CD14-positive monocyte (primary cell): ENCODE data around the gene NXNL1. TPM values are rescaled to one million over a fixed set of nuclear protein-coding genes. Genes with fewer than 3 reads are reported as not detected.

Experiments
- DNase-seq, 3 donors: peaks; one replicate each; pipeline ENCODE4 v3.0.0-alpha.2; 2011 to 2022
- H2AFZ ChIP-seq: 2 replicates; pipeline ENCODE4 v1.6.0; 2012; ENCODE audit warnings: mild to moderate bottlenecking, low read depth, low read length, inconsistent platforms; ENCODE audit not compliant: insufficient read depth, poor library complexity, severe bottlenecking
- H3K27ac ChIP-seq, 2 donors: 1 replicate in 1 of 2; 2 replicates in 1 of 2; pipeline ENCODE4 v1.5.1; 2012 to 2013; ENCODE audit warnings: low read length in 2 of 2, control low read depth in 1 of 2, inconsistent platforms in 1 of 2, low read depth in 1 of 2, mild to moderate bottlenecking in 1 of 2
- H3K27me3 ChIP-seq, 2 donors: one replicate each; pipeline versions ENCODE4 v1.6.0 to v1.6.1; 2011 to 2013; ENCODE audit warnings: low read length in 2 of 2; ENCODE audit not compliant: control insufficient read depth in 2 of 2, insufficient read depth in 2 of 2
- H3K36me3 ChIP-seq, 2 donors: replicated peaks in 1 of 2; 1 replicate in 1 of 2; 2 replicates in 1 of 2; pipeline versions ENCODE4 v1.5.1 to v1.6.1; 2012 to 2013; ENCODE audit warnings: low read length in 2 of 2, control low read depth in 1 of 2, inconsistent platforms in 1 of 2, mild to moderate bottlenecking in 1 of 2; ENCODE audit not compliant: insufficient read depth in 2 of 2, control insufficient read depth in 1 of 2
- H3K4me1 ChIP-seq, 2 donors: 1 replicate in 1 of 2; 2 replicates in 1 of 2; pipeline versions ENCODE4 v1.5.1 to v1.6.1; 2012 to 2013; ENCODE audit warnings: low read length in 2 of 2, control low read depth in 1 of 2, inconsistent platforms in 1 of 2, mild to moderate bottlenecking in 1 of 2, moderate library complexity in 1 of 2; ENCODE audit not compliant: insufficient read depth in 2 of 2, control insufficient read depth in 1 of 2
- H3K4me2 ChIP-seq: replicated peaks from 2 replicates; pipeline ENCODE3; 2012; ENCODE audit warnings: low read length, moderate library complexity, mild to moderate bottlenecking; ENCODE audit not compliant: poor library complexity, severe bottlenecking; ENCODE audit errors: extremely low read depth
- H3K4me3 ChIP-seq, 3 experiments: fragments of 200-600 bp in 1 of 3; sonication (generic) in 1 of 3; replicated peaks in 1 of 3; 1 replicate in 2 of 3; 2 replicates in 1 of 3; pipeline ENCODE4 v1.5.1; 2011 to 2013; ENCODE audit warnings: low read length in 3 of 3, mild to moderate bottlenecking in 3 of 3, control low read depth in 2 of 3, low read depth in 2 of 3, inconsistent platforms in 1 of 3, moderate library complexity in 1 of 3
- H3K79me2 ChIP-seq: 2 replicates; pipeline ENCODE4 v1.6.0; 2012; ENCODE audit warnings: mild to moderate bottlenecking, control low read depth, inconsistent platforms, low read length, moderate library complexity; ENCODE audit not compliant: insufficient read depth
- H3K9ac ChIP-seq: 2 replicates; pipeline ENCODE4 v1.6.0; 2017; ENCODE audit warnings: low read length, mild to moderate bottlenecking; ENCODE audit not compliant: insufficient read depth, poor library complexity, severe bottlenecking
- H3K9me3 ChIP-seq, 2 donors: replicated peaks in 1 of 2; 1 replicate in 1 of 2; 2 replicates in 1 of 2; pipeline versions ENCODE4 v1.5.1 to v1.6.1; 2012 to 2013; ENCODE audit warnings: low read length in 2 of 2, control low read depth in 1 of 2; ENCODE audit not compliant: control insufficient read depth in 1 of 2, insufficient read depth in 1 of 2
- H4K20me1 ChIP-seq: 2 replicates; pipeline ENCODE4 v1.6.0; 2012; ENCODE audit warnings: mild to moderate bottlenecking, low read length, control low read depth, moderate library complexity; ENCODE audit not compliant: insufficient read depth
- H3K27ac Mint-ChIP-seq, 7 donors: one replicate each; pipeline ENCODE4 v1.8.0; 2020; ENCODE audit warnings: mild to moderate bottlenecking in 7 of 7, mixed read lengths in 7 of 7, moderate library complexity in 6 of 7, inconsistent platforms in 2 of 7
- H3K27me3 Mint-ChIP-seq, 3 donors: one replicate each; pipeline ENCODE4 v1.8.0; 2021 to 2022; ENCODE audit warnings: low read depth in 3 of 3, mild to moderate bottlenecking in 3 of 3, mixed read lengths in 3 of 3, moderate library complexity in 3 of 3, inconsistent platforms in 1 of 3
- H3K36me3 Mint-ChIP-seq, 2 donors: one replicate each; pipeline ENCODE4 v1.8.0; 2020; ENCODE audit warnings: mixed read lengths in 2 of 2, inconsistent platforms in 1 of 2, mild to moderate bottlenecking in 1 of 2
- H3K4me1 Mint-ChIP-seq: one replicate; pipeline ENCODE4 v1.8.0; 2020; ENCODE audit warnings: mild to moderate bottlenecking, mixed read lengths
- H3K4me3 Mint-ChIP-seq, 2 donors: one replicate each; pipeline ENCODE4 v1.8.0; 2020; ENCODE audit warnings: mild to moderate bottlenecking in 2 of 2, mixed read lengths in 2 of 2, moderate library complexity in 1 of 2
- H3K9me3 Mint-ChIP-seq, 7 donors: one replicate each; pipeline ENCODE4 v1.8.0; 2020 to 2022; ENCODE audit warnings: mixed read lengths in 7 of 7, mild to moderate bottlenecking in 6 of 7, moderate library complexity in 6 of 7, inconsistent platforms in 2 of 7
- CTCF ChIP-seq: fragments of 200-600 bp; IDR thresholded peaks from one replicate; pipeline ENCODE4 v1.8.0; 2022; ENCODE audit warnings: antibody characterized with exemption, mild to moderate bottlenecking
- WGBS: methylation state at CpG from one replicate; pipeline ENCODE4 v1.1.5; 2013; ENCODE audit warnings: missing lambda C conversion rate; ENCODE audit not compliant: insufficient coverage; 5-methylcytosine and 5-hydroxymethylcytosine counted together
- intact Hi-C, 2 donors: fragments of 100-400 bp; cut with micrococcal nuclease; formaldehyde crosslinking; loops; one replicate each; pipeline versions ENCODE4 v1.15.0 to v1.15.1; 2023
- polyA plus RNA-seq, 3 donors: library from polyadenylated mRNA; depleted of rRNA in 1 of 3; unstranded in 2 of 3; stranded (reverse) in 1 of 3; fragments of 300-500 nt in 2 of 3; fragments of >200 nt in 1 of 3; fragmentation: Illumina TruSeq in 2 of 3; gene quantifications; 1 replicate in 2 of 3; 2 replicates in 1 of 3; pipeline ENCODE4 v1.2.3, GENCODE V29; 2012 to 2021

The NXNL1 gene
- polyA plus RNA-seq, 3 donors, result not detected

GRCh38 chr19:17490411-17490810, 29.7 kb upstream of the NXNL1 start:
- intact Hi-C loops, result no loop called here
- no peak overlapping the region for H3K27ac Mint-ChIP-seq

GRCh38 chr19:17489392-17490030, 28.8 kb upstream of the NXNL1 start:
- Histone ChIP-seq H3K4me3 (peak overlapping the region in 1 of 3 experiments; percentile 72), H3K79me2 (peaks cover 11% of the 10 kb centered on the region), H3K4me1 (peaks cover 17 to 20% of the 10 kb centered on the region in 2 donors), H3K27ac (no peak overlapping the region), H3K27me3 (no peaks in the 10 kb centered on the region), H3K9me3 (no peaks in the 10 kb centered on the region), H3K4me2 (peak overlapping the region; percentile 78), H2AFZ (peak overlapping the region; percentile 0), H4K20me1 (peaks cover 42% of the 10 kb centered on the region), H3K36me3 (peaks cover 2 to 7% of the 10 kb centered on the region in 2 donors), H3K9ac (no peak overlapping the region)
- H3K4me1 Mint-ChIP-seq, result peaks cover 28% of the 10 kb centered on the region
- H3K9me3 Mint-ChIP-seq, result peaks cover 0 to 5% (median 0%) of the 10 kb centered on the region in 7 donors
- H3K4me3 Mint-ChIP-seq, result no peak overlapping the region
- 47% methylated on average over 4 of the region's 9 CpGs for WGBS
- H3K27ac Mint-ChIP-seq, result peak overlapping the region in 2 of 7 donors; percentile 13 to 76
- TF ChIP-seq CTCF, result no peak
- H3K36me3 Mint-ChIP-seq, result peaks cover 19 to 53% of the 10 kb centered on the region in 2 donors
- intact Hi-C loops, result no loop called here
- no peak for DNase-seq
- peaks cover 0 to 7% (median 0%) of the 10 kb centered on the region in 3 donors for H3K27me3 Mint-ChIP-seq

More at GRCh38 chr19:17490411-17490810, 29.7 kb upstream of the NXNL1 start:
- Mint-ChIP-seq H3K4me3 (no peak overlapping the region), H3K27me3 (peaks cover 0 to 7% (median 0%) of the 10 kb centered on the region in 3 donors), H3K9me3 (peaks cover 0 to 5% (median 0%) of the 10 kb centered on the region in 7 donors), H3K36me3 (peaks cover 19 to 50% of the 10 kb centered on the region in 2 donors), H3K4me1 (peaks cover 27% of the 10 kb centered on the region)
- Histone ChIP-seq H3K4me3 (no peak overlapping the region), H3K36me3 (peaks cover 2 to 7% of the 10 kb centered on the region in 2 donors), H3K4me2 (no peak overlapping the region), H3K27me3 (no peaks in the 10 kb centered on the region), H3K79me2 (peaks cover 10% of the 10 kb centered on the region), H3K9ac (no peak overlapping the region), H3K9me3 (no peaks in the 10 kb centered on the region), H3K4me1 (peaks cover 17 to 20% of the 10 kb centered on the region in 2 donors), H2AFZ (no peak overlapping the region), H3K27ac (no peak overlapping the region), H4K20me1 (peaks cover 39% of the 10 kb centered on the region)
- TF ChIP-seq CTCF, result no peak
- 86% methylated on average over 2 of the region's 4 CpGs for WGBS
- no peak for DNase-seq
